GM12801 (cell line): Measurements from ENCODE around the gene PFDN1.

Experiments used
- CTCF ChIP-seq: IDR thresholded peaks from one replicate; pipeline ENCODE4 v1.5.1; 2011; ENCODE audit warnings: control low read depth; ENCODE audit not compliant: insufficient read length; ENCODE audit errors: extremely low read depth

The PFDN1 gene

GRCh38 chr5:140215276-140215675 is 87.6 kb downstream of the PFDN1 start:
- no peak for TF ChIP-seq CTCF

- no peak for TF ChIP-seq CTCF
Measured at GRCh38 chr5:140214831-140215230, 88.1 kb downstream of the PFDN1 start.

- TF ChIP-seq CTCF, result no peak
Measured at GRCh38 chr5:140213370-140213983, 89.4 kb downstream of the PFDN1 start.

- TF ChIP-seq CTCF, result no peak
Measured at GRCh38 chr5:140208065-140208464, 94.8 kb downstream of the PFDN1 start.

- no peak for TF ChIP-seq CTCF
Measured at GRCh38 chr5:140207250-140207964, 95.5 kb downstream of the PFDN1 start.

- no peak for TF ChIP-seq CTCF
Measured at GRCh38 chr5:140205952-140206351, 96.9 kb downstream of the PFDN1 start.

GRCh38 chr5:140205216-140205615 is 97.7 kb downstream of the PFDN1 start:
- no peak for TF ChIP-seq CTCF
